ENCODE data around the gene HHIPL1. TPM values are rescaled to one million over a fixed set of nuclear protein-coding genes. Genes with fewer than 3 reads are reported as not detected.

Gene HHIPL1
- total RNA-seq, 1 experiment from 2014 or later = 2.6 TPM

DNA sequence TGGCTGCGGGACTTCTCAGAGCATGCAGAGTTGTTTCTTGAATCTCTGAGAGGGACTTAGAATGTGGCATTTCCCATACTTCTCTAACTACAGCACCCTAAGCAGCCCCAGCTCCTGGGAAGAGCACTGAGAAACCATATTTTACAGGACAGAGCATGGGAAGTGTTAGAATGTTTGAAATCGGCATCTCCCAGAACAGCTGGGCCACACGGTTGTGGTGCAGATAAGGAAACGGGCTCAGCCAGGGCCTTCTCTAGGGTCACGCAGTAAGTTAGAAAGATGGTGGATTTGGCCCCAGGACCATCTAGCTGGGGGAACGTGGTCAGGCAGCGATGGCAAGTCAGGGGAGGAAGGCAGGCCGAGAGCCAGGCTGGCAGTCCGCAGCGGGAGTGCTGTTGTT is 10.5 kb upstream of the HHIPL1 start:
- Mint-ChIP-seq H3K27me3 (ENCODE audit: low read depth) (peaks cover 12% of the 10 kb centered on the region), H3K4me1 (peaks cover 2 to 7% of the 10 kb centered on the region in 2 experiments; a peak in 2 of 4 replicates), H3K4me3 (no peak overlapping the region), H3K9me3 (no peaks in the 10 kb centered on the region), H3K36me3 (ENCODE audit: insufficient read depth in 1 of 3, low read depth in 3 of 3) (no peaks in the 10 kb centered on the region), H3K27ac (0 out of 7 replicates have a peak overlapping the region, but pooled peaks of 1 of the 3 experiments have one; percentile 3)
- H4K5ac ChIP-seq (ENCODE audit: insufficient read length, low read depth, low read length) = no peak overlapping the region
- H3K56ac ChIP-seq (ENCODE audit: insufficient read length, low read depth, low read length) = no peak overlapping the region
- H4K8ac ChIP-seq (replicated peaks; ENCODE audit: insufficient read length, low read depth, low read length) = no peak overlapping the region
- H3K23me2 ChIP-seq (ENCODE audit: insufficient read length, low read depth, low read length, poor library complexity, severe bottlenecking) = no peaks in the 10 kb centered on the region
- H3K14ac ChIP-seq (ENCODE audit: insufficient read depth, low read length) = no peak overlapping the region
- no peak overlapping the region for H2BK12ac ChIP-seq (ENCODE audit: insufficient read length, low read depth, low read length)
- H3K79me1 ChIP-seq (ENCODE audit: insufficient read depth, low read depth, low read length, poor library complexity, severe bottlenecking) = no peaks in the 10 kb centered on the region
- no peak overlapping the region for H2AFZ ChIP-seq (ENCODE audit: low read length)
- no peak overlapping the region for H2BK120ac ChIP-seq (ENCODE audit: low read depth, low read length, poor library complexity, severe bottlenecking)
- no peak overlapping the region for H3T11ph ChIP-seq (ENCODE audit: low read length)
- H3K27me3 ChIP-seq (ENCODE audit: insufficient read depth, low read length) = no peaks in the 10 kb centered on the region
- no peak overlapping the region for H2BK5ac ChIP-seq (ENCODE audit: insufficient read length, low read length)
- TF ChIP-seq, protein P1, sequence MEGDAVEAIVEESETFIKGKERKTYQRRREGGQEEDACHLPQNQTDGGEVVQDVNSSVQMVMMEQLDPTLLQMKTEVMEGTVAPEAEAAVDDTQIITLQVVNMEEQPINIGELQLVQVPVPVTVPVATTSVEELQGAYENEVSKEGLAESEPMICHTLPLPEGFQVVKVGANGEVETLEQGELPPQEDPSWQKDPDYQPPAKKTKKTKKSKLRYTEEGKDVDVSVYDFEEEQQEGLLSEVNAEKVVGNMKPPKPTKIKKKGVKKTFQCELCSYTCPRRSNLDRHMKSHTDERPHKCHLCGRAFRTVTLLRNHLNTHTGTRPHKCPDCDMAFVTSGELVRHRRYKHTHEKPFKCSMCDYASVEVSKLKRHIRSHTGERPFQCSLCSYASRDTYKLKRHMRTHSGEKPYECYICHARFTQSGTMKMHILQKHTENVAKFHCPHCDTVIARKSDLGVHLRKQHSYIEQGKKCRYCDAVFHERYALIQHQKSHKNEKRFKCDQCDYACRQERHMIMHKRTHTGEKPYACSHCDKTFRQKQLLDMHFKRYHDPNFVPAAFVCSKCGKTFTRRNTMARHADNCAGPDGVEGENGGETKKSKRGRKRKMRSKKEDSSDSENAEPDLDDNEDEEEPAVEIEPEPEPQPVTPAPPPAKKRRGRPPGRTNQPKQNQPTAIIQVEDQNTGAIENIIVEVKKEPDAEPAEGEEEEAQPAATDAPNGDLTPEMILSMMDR (conservative IDR thresholded peaks at IDR 0.05) = no peak
- no peak overlapping the region for H2BK15ac ChIP-seq (ENCODE audit: low read depth, low read length)
- no peaks in the 10 kb centered on the region for H3K79me2 ChIP-seq (ENCODE audit: insufficient read depth, low read length)
- no peaks in the 10 kb centered on the region for H3K9me3 ChIP-seq (ENCODE audit: control insufficient read depth, low read depth, low read length)
- H3K4me1 ChIP-seq (ENCODE audit: insufficient read depth, low read length) = no peaks in the 10 kb centered on the region
- H4K91ac ChIP-seq (ENCODE audit: insufficient read length, low read depth, low read length) = no peak overlapping the region
- H2BK20ac ChIP-seq (ENCODE audit: low read depth, low read length, poor library complexity, severe bottlenecking) = no peak overlapping the region
- H3K9ac ChIP-seq (ENCODE audit: extremely low read depth, insufficient read length, low read length) = no peak overlapping the region
- H4K20me1 ChIP-seq (ENCODE audit: control insufficient read depth, insufficient read depth, insufficient read length) = no peaks in the 10 kb centered on the region
- H3K4ac ChIP-seq (ENCODE audit: low read depth, low read length) = no peak overlapping the region
- no peak overlapping the region for H3K4me2 ChIP-seq (ENCODE audit: insufficient read depth, insufficient read length, low read length)
- no peak overlapping the region for H2AK5ac ChIP-seq (ENCODE audit: insufficient read length, low read length)
- no CpG with 5 or more reads among the region's 10 CpGs for WGBS (ENCODE audit: extremely low coverage, insufficient read length, low lambda C conversion rate)
- H3K27ac ChIP-seq (ENCODE audit: insufficient read length, low read depth, low read length) = no peak overlapping the region
- no peak overlapping the region for H3K18ac ChIP-seq (ENCODE audit: insufficient read length, low read depth, low read length)
- no peak for DNase-seq
- no peak overlapping the region for H3K23ac ChIP-seq (ENCODE audit: insufficient read length, low read depth, low read length)

Data from H9 (cell line).